Measurements from ENCODE around the gene TXNRD3. TPM values are rescaled to one million over a fixed set of nuclear protein-coding genes. Genes with fewer than 3 reads are reported as not detected.

Gene TXNRD3
- total RNA-seq, 1 experiment from 2014 or later: 22.5 TPM

DNA sequence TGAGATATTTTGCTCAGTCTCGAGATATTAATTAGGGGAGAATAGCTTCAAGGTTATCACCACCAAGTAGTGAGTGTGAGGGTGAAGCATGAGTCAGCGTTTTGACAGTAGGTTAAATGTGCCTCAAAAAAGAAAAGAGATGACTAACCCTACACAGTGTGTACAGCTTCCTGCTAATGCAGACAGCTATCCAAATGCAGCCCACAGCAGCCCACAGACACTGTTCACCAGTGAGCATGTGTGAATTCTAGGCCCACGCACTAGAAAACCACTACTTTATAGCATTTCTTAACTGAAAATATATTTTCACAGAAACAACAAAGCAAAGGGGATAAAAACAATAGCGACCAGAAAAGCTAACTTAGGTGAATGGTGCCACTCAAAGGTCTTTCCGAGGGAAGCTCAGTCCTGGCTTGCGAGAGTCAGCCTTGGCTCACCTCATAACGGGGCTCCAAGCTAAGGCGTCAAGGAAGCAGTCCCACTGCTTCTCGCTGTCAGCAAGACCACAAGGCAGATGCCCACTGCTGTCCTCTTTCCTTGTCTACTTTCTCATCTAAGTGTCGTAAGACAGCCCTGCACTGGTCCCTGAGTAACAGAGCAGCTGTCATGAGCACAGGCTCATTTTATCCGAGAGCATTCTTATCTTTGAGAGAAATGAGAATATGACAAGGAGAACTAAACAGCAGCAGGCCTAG, 47.6 kb downstream of the TXNRD3 start:
- H3K9me2 ChIP-seq (ENCODE audit: insufficient read depth): no peaks in the 10 kb centered on the region
- POLR2A ChIA-PET (ENCODE audit: unreplicated experiment): interaction anchor here (0.6 kb wide), 1 partner anchor 9 kb away, joined by 3 read pairs; no protein-coding TSS in a partner anchor
- no TSS peak for BruUV-seq (replicated peaks)
- H3K4me2 ChIP-seq: peak overlapping the region; percentile 29; the same call in 1 of the 2 replicates
- intact Hi-C loops (cut with micrococcal nuclease; ENCODE audit: unreplicated experiment): no loop called here
- no peak overlapping the region for H2AFZ ChIP-seq
- no peaks in the 10 kb centered on the region for H3K27me3 ChIP-seq (ENCODE audit: insufficient read depth, low read depth)
- H4K20me1 ChIP-seq (ENCODE audit: insufficient read depth): no peaks in the 10 kb centered on the region
- H3K4me1 ChIP-seq (replicated peaks; ENCODE audit: insufficient read depth): peaks cover 14% of the 10 kb centered on the region
- H3F3A ChIP-seq (ENCODE audit: insufficient read depth, low read depth): no peaks in the 10 kb centered on the region
- no peak overlapping the region for H3K4me3 ChIP-seq
- TF ChIP-seq, protein P1, sequence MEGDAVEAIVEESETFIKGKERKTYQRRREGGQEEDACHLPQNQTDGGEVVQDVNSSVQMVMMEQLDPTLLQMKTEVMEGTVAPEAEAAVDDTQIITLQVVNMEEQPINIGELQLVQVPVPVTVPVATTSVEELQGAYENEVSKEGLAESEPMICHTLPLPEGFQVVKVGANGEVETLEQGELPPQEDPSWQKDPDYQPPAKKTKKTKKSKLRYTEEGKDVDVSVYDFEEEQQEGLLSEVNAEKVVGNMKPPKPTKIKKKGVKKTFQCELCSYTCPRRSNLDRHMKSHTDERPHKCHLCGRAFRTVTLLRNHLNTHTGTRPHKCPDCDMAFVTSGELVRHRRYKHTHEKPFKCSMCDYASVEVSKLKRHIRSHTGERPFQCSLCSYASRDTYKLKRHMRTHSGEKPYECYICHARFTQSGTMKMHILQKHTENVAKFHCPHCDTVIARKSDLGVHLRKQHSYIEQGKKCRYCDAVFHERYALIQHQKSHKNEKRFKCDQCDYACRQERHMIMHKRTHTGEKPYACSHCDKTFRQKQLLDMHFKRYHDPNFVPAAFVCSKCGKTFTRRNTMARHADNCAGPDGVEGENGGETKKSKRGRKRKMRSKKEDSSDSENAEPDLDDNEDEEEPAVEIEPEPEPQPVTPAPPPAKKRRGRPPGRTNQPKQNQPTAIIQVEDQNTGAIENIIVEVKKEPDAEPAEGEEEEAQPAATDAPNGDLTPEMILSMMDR (conservative IDR thresholded peaks at IDR 0.05): no peak
- no peak for TF ChIP-seq EZH2 (IDR thresholded peaks at IDR 0.05; ENCODE audit: low read depth)
- H3K9me3 ChIP-seq (ENCODE audit: insufficient read depth, low read depth): no peaks in the 10 kb centered on the region
- peaks cover 19% of the 10 kb centered on the region for H3K36me3 ChIP-seq (ENCODE audit: low read depth)
- peak in 1 of 2 experiments; percentile 53 for DNase-seq
- peak overlapping the region; percentile 24 for H3K27ac ChIP-seq
- H3K79me2 ChIP-seq (ENCODE audit: low read depth): no peaks in the 10 kb centered on the region
- CTCF ChIA-PET: interaction anchor here (0.6 kb wide), 1 partner anchor 534 kb away, joined by 7 read pairs; no protein-coding TSS in a partner anchor

DNA sequence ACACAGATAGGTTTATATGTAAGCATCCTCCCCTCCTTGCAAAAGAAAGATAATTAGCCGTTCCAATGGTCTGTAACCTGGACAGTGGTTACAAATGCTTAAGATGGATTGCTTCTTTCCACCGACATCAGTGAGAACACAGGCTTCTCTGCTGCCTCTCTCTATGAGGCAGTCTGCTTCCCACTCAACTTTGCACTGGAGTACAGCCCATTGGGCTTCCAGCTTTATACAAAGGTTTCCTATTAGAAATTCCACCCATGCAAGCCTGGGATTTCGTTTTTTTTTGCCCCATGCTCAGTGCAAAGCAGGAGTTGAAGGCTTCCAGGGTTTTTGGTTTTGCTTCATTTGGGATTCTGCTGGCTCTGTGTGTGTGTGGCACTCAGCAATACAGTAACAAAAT, 48.9 kb downstream of the TXNRD3 start:
- no peak overlapping the region for H3K27ac ChIP-seq
- H3K4me2 ChIP-seq: no peak overlapping the region
- no peaks in the 10 kb centered on the region for H4K20me1 ChIP-seq (ENCODE audit: insufficient read depth)
- no peaks in the 10 kb centered on the region for H3K79me2 ChIP-seq (ENCODE audit: low read depth)
- no TSS peak for BruUV-seq (replicated peaks)
- H3F3A ChIP-seq (ENCODE audit: insufficient read depth, low read depth): no peaks in the 10 kb centered on the region
- no peaks in the 10 kb centered on the region for H3K27me3 ChIP-seq (ENCODE audit: insufficient read depth, low read depth)
- H3K9me3 ChIP-seq (ENCODE audit: insufficient read depth, low read depth): no peaks in the 10 kb centered on the region
- H3K36me3 ChIP-seq (ENCODE audit: low read depth): peaks cover 19% of the 10 kb centered on the region
- H3K9me2 ChIP-seq (ENCODE audit: insufficient read depth): no peaks in the 10 kb centered on the region
- H2AFZ ChIP-seq: no peak overlapping the region
- no peak for TF ChIP-seq EZH2 (IDR thresholded peaks at IDR 0.05; ENCODE audit: low read depth)
- TF ChIP-seq, protein P1 (conservative IDR thresholded peaks at IDR 0.05): no peak
- intact Hi-C loops (cut with micrococcal nuclease; ENCODE audit: unreplicated experiment): no loop called here
- ChIA-PET POLR2A (ENCODE audit: unreplicated experiment) (no interaction called here), CTCF (interaction anchor here (0.7 kb wide), 2 partner anchors 169 to 323 kb away, joined by 3 to 7 read pairs; no protein-coding TSS in a partner anchor)
- peaks cover 14% of the 10 kb centered on the region for H3K4me1 ChIP-seq (replicated peaks; ENCODE audit: insufficient read depth)
- no peak for DNase-seq
- H3K4me3 ChIP-seq: no peak overlapping the region

DNA sequence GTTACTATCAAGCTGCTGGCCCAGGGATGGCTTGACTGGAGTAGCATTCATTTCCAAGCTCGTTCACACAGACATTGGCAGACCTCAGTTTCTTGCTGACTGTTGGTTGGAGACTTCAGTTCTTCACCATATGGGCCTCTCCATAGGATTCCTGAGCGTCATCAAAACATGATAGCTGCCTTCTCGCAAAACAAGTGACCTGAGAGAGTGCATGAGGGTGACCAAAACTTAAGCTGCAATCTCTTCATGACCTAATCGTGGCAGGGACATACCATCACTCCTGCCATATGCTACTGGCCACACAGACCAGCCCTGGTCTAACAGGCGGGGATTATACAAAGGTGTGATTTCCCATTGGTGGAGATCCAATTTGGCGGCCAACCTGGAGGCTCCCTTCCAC, 50.2 kb downstream of the TXNRD3 start:
- Histone ChIP-seq H3F3A (ENCODE audit: insufficient read depth, low read depth) (no peaks in the 10 kb centered on the region), H2AFZ (no peak overlapping the region), H3K9me2 (ENCODE audit: insufficient read depth) (no peaks in the 10 kb centered on the region), H3K36me3 (ENCODE audit: low read depth) (peaks cover 19% of the 10 kb centered on the region), H4K20me1 (ENCODE audit: insufficient read depth) (no peaks in the 10 kb centered on the region), H3K4me3 (no peak overlapping the region), H3K9me3 (ENCODE audit: insufficient read depth, low read depth) (no peaks in the 10 kb centered on the region), H3K4me2 (no peak overlapping the region), H3K27me3 (ENCODE audit: insufficient read depth, low read depth) (no peaks in the 10 kb centered on the region), H3K4me1 (replicated peaks; ENCODE audit: insufficient read depth) (peaks cover 14% of the 10 kb centered on the region), H3K79me2 (ENCODE audit: low read depth) (no peaks in the 10 kb centered on the region), H3K27ac (no peak overlapping the region)
- BruUV-seq (replicated peaks): no TSS peak
- no peak for TF ChIP-seq EZH2 (IDR thresholded peaks at IDR 0.05; ENCODE audit: low read depth)
- TF ChIP-seq, protein P1 (conservative IDR thresholded peaks at IDR 0.05): no peak
- POLR2A ChIA-PET (ENCODE audit: unreplicated experiment): no interaction called here
- intact Hi-C loops (cut with micrococcal nuclease; ENCODE audit: unreplicated experiment): no loop called here
- DNase-seq: no peak
- CTCF ChIA-PET: no interaction called here

Measured in PC-9 (cell line).